BE2C (cell line): Measurements from ENCODE around the gene C15orf61.

ENCODE experiments used
- DNase-seq: peaks from one replicate; pipeline ENCODE4 v3.0.0-alpha.2; 2020
- H3K27me3 ChIP-seq: fragments of 250-450 bp; sonication (Bioruptor Pico); 2 replicates; pipeline ENCODE4 v1.5.1; 2020; ENCODE audit warnings: mild to moderate bottlenecking
- H3K36me3 ChIP-seq: fragments of 250-450 bp; sonication (Bioruptor Pico); 2 replicates; pipeline ENCODE4 v1.5.1; 2020; ENCODE audit warnings: mild to moderate bottlenecking
- H3K4me1 ChIP-seq: fragments of 250-450 bp; sonication (Bioruptor Pico); 2 replicates; pipeline ENCODE4 v1.5.1; 2020
- H3K4me3 ChIP-seq: 2 replicates; pipeline ENCODE4 v1.5.1; 2011; ENCODE audit warnings: low read depth, low read length
- H3K9me3 ChIP-seq: fragments of 250-450 bp; sonication (Bioruptor Pico); 2 replicates; pipeline ENCODE4 v1.5.1; 2020
- CTCF ChIP-seq: IDR thresholded peaks from 2 replicates; pipeline ENCODE4 v1.5.1; 2012; ENCODE audit warnings: mild to moderate bottlenecking, low read depth, low read length

C15orf61 gene

DNA sequence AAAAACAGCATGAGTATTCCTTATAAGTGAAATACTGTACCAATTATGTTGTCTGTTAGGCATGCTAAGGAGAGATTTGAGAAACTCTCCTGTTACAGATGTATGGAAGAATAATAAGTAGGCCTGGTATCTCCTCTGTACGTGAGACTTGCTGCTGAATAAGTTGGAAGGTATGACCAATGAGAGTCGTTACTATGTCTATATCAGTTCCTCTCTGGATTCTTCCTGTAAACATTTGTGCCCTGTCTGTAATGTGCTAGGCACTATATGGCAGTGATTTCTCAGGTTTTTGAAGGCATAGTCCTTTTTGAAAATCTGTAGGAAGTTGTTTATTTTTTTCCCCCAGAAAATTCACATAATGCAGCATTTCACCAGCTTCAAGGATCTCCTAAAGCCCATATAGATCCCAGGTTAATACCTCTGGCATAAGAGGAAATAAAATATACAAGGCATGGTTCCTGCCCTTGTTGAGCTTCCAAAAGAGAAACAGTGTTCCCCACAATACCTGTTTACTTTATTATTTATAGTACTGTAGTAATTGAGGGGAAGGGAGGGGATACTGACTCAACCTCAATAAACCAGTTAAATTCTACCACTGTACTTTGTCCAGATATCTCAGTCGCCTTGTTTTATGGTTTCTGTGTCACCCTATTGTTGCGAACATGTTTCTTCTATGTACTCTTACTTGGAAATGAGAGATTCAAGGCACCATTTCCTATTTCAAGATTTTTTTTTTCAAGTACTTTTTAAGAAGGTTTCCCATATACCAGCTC, 50.1 kb downstream of the C15orf61 start:
- DNase-seq: no peak
- Histone ChIP-seq H3K36me3 (peaks cover 3% of the 10 kb centered on the region; the same call in 1 of the 2 replicates), H3K4me3 (no peak overlapping the region), H3K9me3 (no peaks in the 10 kb centered on the region), H3K4me1 (no peaks in the 10 kb centered on the region; the same call in 1 of the 2 replicates), H3K27me3 (no peaks in the 10 kb centered on the region)
- no peak for TF ChIP-seq CTCF

DNA sequence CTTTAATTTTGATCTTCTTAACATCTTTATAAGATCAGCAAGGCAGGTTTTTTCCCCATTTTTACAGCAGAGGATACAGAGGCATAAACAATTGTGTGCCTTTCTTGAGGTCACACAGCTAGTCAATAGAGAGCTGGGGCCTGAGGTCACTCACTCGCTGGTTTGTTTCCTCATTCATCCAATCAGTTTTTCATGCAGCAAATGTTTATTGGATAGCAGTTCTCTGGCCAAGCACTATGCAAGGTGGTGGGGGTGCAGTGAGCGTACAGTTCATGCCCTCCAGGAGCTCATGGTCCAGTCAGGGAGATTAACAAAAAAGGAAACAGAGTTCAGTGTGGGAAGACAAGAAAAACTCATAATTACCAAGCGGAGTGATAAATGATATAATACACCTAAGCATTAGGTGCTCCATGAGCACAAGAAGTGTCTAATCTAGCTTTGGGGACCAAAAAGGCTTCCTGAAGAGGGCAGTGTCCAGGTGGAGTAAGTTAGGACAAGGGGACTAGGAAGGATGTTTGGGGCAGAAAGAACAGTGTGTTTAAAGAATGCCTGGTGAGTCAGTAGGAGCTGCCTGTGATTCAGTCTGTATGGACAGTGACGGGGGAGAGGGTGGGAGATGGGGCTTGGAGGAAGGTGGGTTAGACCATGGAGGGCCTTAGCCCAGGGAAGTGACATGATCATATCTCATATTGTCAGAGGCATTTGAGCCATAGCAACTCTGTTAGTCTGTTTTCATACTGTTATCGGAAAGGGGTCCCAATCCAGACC, 50.9 kb downstream of the C15orf61 start:
- Histone ChIP-seq H3K36me3 (peaks cover 3% of the 10 kb centered on the region; the same call in 1 of the 2 replicates), H3K4me1 (no peaks in the 10 kb centered on the region; the same call in 1 of the 2 replicates), H3K27me3 (no peaks in the 10 kb centered on the region), H3K4me3 (no peak overlapping the region), H3K9me3 (no peaks in the 10 kb centered on the region)
- no peak for TF ChIP-seq CTCF
- DNase-seq: no peak

GRCh38 chr15:67573194-67573593, 52.3 kb downstream of the C15orf61 start:
- H3K36me3 ChIP-seq: no peaks in the 10 kb centered on the region
- H3K4me3 ChIP-seq: no peak overlapping the region

GRCh38 chr15:67575039-67575502, 54.1 kb downstream of the C15orf61 start:
- DNase-seq: no peak
- TF ChIP-seq CTCF: no peak
- Histone ChIP-seq H3K4me1 (no peaks in the 10 kb centered on the region; the same call in 1 of the 2 replicates), H3K9me3 (no peaks in the 10 kb centered on the region), H3K27me3 (no peaks in the 10 kb centered on the region), H3K36me3 (no peaks in the 10 kb centered on the region), H3K4me3 (no peak overlapping the region)

More at GRCh38 chr15:67573194-67573593, 52.3 kb downstream of the C15orf61 start:
- TF ChIP-seq CTCF: no peak
- H3K27me3 ChIP-seq: no peaks in the 10 kb centered on the region
- no peaks in the 10 kb centered on the region; the same call in 1 of the 2 replicates for H3K4me1 ChIP-seq
- no peaks in the 10 kb centered on the region for H3K9me3 ChIP-seq
- DNase-seq: no peak

GRCh38 chr15:67578020-67578600, 57.2 kb downstream of the C15orf61 start:
- Histone ChIP-seq H3K9me3 (no peaks in the 10 kb centered on the region), H3K4me1 (no peaks in the 10 kb centered on the region; the same call in 1 of the 2 replicates), H3K27me3 (no peaks in the 10 kb centered on the region), H3K36me3 (no peaks in the 10 kb centered on the region), H3K4me3 (no peak overlapping the region)
- DNase-seq: no peak
- TF ChIP-seq CTCF: no peak
